AG09319 (cell line): ENCODE measurements around the gene CSNK1G1.
"Not testable (repeated sequence)": the region's sequence is repeated elsewhere in the genome, so short reads cannot be mapped to it uniquely, and the experiment has no call there.

Experiments used
- DNase-seq: peaks from one replicate; pipeline ENCODE4 v3.0.0-alpha.2; 2010; ENCODE audit warnings: low read depth; ENCODE audit errors: extremely low read depth
- TF ChIP-seq, protein P1 (sequence below): IDR thresholded peaks from 2 replicates; pipeline ENCODE4 v1.5.1; 2011; ENCODE audit warnings: low read depth, mild to moderate bottlenecking, inconsistent platforms, low read length, moderate library complexity

Gene CSNK1G1

DNA sequence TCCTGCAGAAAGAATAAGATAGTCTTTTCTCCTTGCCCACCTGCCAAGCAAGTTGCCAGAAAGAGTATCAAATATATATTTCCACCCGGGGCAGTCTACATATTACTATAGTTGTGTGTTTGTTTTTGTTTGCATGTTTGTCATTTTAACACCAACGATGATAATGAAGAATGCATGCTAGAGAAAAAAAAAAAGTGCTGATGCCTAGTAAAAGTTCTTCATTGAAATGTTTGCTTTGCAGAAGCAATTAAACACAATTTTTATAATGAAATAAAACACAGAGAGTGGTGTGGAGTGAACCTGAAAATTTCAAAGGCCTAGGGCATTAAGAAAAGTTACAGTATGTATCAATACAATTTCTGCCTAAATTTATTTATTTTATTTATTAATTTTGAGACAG is 27.8 kb upstream of the CSNK1G1 start:
- DNase-seq, result no peak
- TF ChIP-seq, protein P1, sequence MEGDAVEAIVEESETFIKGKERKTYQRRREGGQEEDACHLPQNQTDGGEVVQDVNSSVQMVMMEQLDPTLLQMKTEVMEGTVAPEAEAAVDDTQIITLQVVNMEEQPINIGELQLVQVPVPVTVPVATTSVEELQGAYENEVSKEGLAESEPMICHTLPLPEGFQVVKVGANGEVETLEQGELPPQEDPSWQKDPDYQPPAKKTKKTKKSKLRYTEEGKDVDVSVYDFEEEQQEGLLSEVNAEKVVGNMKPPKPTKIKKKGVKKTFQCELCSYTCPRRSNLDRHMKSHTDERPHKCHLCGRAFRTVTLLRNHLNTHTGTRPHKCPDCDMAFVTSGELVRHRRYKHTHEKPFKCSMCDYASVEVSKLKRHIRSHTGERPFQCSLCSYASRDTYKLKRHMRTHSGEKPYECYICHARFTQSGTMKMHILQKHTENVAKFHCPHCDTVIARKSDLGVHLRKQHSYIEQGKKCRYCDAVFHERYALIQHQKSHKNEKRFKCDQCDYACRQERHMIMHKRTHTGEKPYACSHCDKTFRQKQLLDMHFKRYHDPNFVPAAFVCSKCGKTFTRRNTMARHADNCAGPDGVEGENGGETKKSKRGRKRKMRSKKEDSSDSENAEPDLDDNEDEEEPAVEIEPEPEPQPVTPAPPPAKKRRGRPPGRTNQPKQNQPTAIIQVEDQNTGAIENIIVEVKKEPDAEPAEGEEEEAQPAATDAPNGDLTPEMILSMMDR, result no peak

DNA sequence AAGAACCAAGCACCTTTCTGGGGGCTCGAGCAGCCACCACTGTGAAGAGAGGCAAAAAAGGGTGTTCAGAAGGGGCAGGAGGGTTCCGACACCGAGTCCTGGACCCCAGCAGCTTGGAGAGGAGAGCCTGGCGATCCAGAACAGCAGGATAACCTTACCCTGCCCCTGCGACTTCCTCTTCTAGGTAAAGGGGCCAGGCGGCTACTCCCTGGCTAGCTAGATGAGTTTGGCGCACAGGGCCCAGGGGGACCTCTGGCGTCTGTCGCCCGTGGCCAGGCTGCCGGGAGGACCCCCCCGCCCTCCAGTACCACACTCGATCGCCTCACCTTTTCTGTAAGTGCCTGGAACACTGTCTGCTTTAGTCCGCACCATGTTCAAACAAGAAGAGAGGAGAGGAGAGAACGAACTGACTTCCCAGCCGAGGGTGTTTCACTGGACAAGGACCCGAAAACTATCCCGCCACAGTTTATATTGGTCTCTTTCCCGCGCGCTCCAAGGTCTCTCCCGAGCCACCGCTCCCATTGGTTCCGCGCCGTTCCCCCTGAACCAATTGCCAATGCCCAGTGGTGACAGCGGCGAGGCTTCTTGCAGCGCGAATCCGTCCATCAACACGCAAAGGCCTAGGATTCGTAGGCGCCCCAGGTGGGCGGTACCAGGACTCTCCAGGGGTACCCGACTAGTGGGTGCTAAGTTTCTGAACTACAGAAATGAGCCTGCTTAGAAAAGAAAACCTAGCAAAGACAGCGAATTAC is 25.2 kb upstream of the CSNK1G1 start, which contains the start of gene PCLAF:
TSS of gene PCLAF (minus strand) at position 442 of the 752 bp plus-strand sequence. CDS start at position 372, 70 bp downstream.
- DNase-seq, result peak; percentile 79

DNA sequence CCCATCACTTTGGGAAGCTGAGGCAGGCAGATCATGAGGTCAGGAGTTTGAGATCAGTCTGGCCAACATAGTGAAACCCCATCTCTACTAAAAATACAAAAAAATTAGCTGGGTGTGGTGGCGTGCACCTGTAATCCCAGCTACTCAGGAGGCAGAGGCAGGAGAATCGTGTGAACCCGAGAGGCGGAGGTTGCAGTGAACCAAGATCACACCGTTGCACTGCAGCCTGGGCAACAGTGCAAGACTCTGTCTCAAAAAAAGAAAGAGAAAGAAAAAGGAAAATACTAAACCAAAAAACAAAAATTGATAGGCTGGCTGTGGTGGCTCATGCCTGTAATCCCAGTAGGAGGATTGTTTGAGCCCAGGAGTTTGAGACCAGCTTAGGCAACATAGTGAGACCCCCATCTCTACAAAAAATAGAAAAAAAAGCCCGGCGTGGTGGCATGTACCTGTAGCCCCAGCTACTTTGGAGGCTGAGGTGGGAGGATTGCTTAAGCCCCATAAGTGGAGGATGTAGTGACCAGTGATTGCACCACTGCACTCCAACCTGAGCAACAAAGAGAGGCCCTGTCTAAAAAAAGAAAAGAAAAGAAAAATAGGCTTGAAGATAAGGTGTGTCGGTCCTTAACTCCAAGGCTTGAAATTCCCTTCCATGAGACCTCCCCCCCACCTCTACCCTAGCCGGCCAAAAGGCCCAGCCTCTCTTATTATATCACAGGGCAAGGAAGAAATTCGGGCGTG is 24.3 kb upstream of the CSNK1G1 start:
- DNase-seq, result not testable (repeated sequence)

More for the DNA sequence above, 25.2 kb upstream of the CSNK1G1 start, which contains the start of gene PCLAF:
- TF ChIP-seq, protein P1, result no peak

DNA sequence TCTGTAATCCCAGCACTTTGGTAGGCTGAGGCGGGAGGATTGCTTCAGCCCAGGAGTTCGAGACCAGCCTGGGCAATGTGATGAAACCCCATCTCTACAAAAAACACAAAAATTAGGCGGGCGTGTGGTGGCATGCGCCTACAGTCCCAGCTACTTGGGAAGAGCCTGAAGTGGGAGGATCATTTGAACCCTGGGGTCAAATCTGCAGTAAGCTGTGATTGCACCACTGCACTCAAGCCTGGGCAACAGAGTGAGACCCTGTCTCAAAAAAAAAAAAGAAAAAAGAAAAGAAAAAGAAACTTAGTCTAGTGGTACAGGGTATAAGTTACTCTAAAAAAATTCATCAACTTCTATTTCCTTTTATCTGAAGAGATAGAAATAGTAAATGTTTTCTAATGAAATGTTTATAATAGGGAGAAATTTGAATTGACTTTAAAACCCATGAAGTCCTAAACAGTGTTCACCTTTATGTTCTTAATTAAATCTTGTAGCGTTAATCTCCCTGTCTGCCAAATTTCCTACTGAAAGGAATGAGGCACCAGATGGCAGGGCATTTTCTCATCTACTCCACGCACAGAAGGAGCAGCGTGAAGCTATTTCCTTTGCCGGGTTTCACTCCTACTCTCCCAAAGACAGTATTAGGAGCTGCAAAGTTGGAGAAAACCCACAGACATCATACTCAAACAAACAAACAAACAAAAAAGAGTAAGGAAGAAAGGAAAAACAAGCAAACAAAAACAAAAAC is 23.4 kb upstream of the CSNK1G1 start:
- DNase-seq, result peak; percentile 3
- TF ChIP-seq, protein P1, result no peak

DNA sequence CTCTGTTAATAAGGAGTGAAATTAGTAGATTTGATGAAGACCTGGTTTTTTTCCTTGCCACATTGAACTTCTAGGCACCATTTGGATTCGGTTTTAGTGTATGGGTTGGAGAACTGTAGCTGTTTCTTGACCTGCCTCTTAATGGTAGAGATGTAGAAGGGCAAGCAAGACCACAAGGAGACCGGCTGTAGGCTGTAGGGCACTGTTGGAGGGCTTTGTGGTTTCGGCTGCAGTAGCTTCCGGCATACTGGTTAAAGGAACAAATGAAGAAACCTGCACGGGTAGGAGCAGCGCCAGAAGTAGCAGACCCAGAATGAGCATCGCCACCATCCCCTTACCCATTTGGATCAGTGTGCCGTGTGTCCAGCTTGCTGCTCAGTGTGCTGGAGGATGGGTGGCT is 17.4 kb upstream of the CSNK1G1 start:
- DNase-seq, result no peak
- TF ChIP-seq, protein P1, result no peak

DNA sequence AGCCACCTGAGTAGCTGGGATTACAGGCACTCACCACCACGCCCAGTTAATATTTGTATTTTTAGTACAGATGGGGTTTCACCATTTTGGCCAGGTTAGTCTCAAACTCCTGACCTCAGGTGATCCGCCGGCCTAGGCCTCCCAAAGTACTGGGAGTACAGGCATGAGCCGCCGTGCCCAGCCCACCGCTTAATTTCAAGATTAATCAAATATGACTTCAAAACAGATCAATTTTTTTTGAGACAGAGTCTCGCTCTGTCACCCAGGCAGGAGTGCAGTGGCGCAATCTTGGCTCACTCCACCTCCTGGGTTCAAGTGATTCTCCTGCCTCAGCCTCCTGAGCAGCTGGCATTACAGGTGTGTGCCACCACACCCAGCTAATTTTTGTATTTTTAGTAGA is 15.4 kb upstream of the CSNK1G1 start:
- DNase-seq, result not testable (repeated sequence)

DNA sequence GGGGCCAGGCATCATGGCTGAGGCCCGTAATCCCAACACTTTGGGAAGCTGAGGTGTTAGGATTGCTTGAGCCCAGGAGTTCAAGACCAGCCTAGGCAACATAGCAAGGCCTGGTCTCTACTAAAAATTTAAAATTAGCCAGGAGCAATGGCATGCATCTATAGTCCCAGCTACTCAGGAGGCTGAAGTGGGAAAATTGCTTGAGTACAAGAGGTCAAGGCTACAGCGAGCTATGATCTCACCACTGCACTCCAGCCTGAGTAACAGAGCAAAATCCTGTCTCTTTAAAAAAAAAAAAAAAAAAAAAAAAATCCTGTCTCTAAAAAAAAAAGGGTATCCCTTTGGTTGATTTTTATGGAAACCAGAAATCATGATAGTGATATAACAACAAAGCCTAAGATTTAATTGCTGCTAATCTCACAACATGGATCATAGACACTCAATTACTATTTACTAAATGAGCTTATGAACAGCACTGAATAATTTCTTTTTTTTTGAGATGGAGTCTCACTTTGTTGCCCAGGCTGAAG is 13.2 kb upstream of the CSNK1G1 start:
- DNase-seq, result no peak
- TF ChIP-seq, protein P1, result no peak

DNA sequence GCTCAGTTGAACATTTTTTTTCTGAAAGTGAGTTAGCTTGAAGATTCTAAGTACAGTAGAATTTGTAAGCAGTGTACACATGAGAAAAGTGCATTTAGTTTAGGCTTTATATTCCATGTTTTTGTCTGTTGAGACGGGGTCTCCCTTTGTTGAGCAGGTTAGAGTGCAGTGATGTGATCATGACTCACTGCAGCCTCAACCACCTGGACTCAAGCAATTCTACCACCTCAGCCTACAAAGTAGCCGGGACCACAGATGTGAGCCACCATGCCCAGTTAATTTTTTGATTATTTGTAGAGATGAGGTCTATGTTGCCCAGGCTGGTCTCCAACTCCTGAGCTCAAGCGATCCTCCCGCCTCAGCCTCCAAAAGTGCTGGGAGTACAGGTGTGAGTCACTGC is 5.3 kb upstream of the CSNK1G1 start:
- DNase-seq, result no peak
- TF ChIP-seq, protein P1, result no peak
